CD14-positive monocyte (primary cell): ENCODE data around the gene PTRH1. TPM values are rescaled to one million over a fixed set of nuclear protein-coding genes. Genes with fewer than 3 reads are reported as not detected.
A peak's percentile ranks its signal among the peaks of the same experiment; 100 is the strongest.

Experiments used
- DNase-seq, 3 donors: peaks; one replicate each; pipeline ENCODE4 v3.0.0-alpha.2; 2011 to 2022
- H2AFZ ChIP-seq: 2 replicates; pipeline ENCODE4 v1.6.0; 2012; ENCODE audit warnings: mild to moderate bottlenecking, low read depth, low read length, inconsistent platforms; ENCODE audit not compliant: insufficient read depth, poor library complexity, severe bottlenecking
- H3K27ac ChIP-seq, 2 donors: 1 replicate in 1 of 2; 2 replicates in 1 of 2; pipeline ENCODE4 v1.5.1; 2012 to 2013; ENCODE audit warnings: low read length in 2 of 2, control low read depth in 1 of 2, inconsistent platforms in 1 of 2, low read depth in 1 of 2, mild to moderate bottlenecking in 1 of 2
- H3K27me3 ChIP-seq, 2 donors: one replicate each; pipeline versions ENCODE4 v1.6.0 to v1.6.1; 2011 to 2013; ENCODE audit warnings: low read length in 2 of 2; ENCODE audit not compliant: control insufficient read depth in 2 of 2, insufficient read depth in 2 of 2
- H3K36me3 ChIP-seq, 2 donors: replicated peaks in 1 of 2; 1 replicate in 1 of 2; 2 replicates in 1 of 2; pipeline versions ENCODE4 v1.5.1 to v1.6.1; 2012 to 2013; ENCODE audit warnings: low read length in 2 of 2, control low read depth in 1 of 2, inconsistent platforms in 1 of 2, mild to moderate bottlenecking in 1 of 2; ENCODE audit not compliant: insufficient read depth in 2 of 2, control insufficient read depth in 1 of 2
- H3K4me1 ChIP-seq, 2 donors: 1 replicate in 1 of 2; 2 replicates in 1 of 2; pipeline versions ENCODE4 v1.5.1 to v1.6.1; 2012 to 2013; ENCODE audit warnings: low read length in 2 of 2, control low read depth in 1 of 2, inconsistent platforms in 1 of 2, mild to moderate bottlenecking in 1 of 2, moderate library complexity in 1 of 2; ENCODE audit not compliant: insufficient read depth in 2 of 2, control insufficient read depth in 1 of 2
- H3K4me2 ChIP-seq: replicated peaks from 2 replicates; pipeline ENCODE3; 2012; ENCODE audit warnings: low read length, moderate library complexity, mild to moderate bottlenecking; ENCODE audit not compliant: poor library complexity, severe bottlenecking; ENCODE audit errors: extremely low read depth
- H3K4me3 ChIP-seq, 3 experiments: fragments of 200-600 bp in 1 of 3; sonication (generic) in 1 of 3; replicated peaks in 1 of 3; 1 replicate in 2 of 3; 2 replicates in 1 of 3; pipeline ENCODE4 v1.5.1; 2011 to 2013; ENCODE audit warnings: low read length in 3 of 3, mild to moderate bottlenecking in 3 of 3, control low read depth in 2 of 3, low read depth in 2 of 3, inconsistent platforms in 1 of 3, moderate library complexity in 1 of 3
- H3K79me2 ChIP-seq: 2 replicates; pipeline ENCODE4 v1.6.0; 2012; ENCODE audit warnings: mild to moderate bottlenecking, control low read depth, inconsistent platforms, low read length, moderate library complexity; ENCODE audit not compliant: insufficient read depth
- H3K9ac ChIP-seq: 2 replicates; pipeline ENCODE4 v1.6.0; 2017; ENCODE audit warnings: low read length, mild to moderate bottlenecking; ENCODE audit not compliant: insufficient read depth, poor library complexity, severe bottlenecking
- H3K9me3 ChIP-seq, 2 donors: replicated peaks in 1 of 2; 1 replicate in 1 of 2; 2 replicates in 1 of 2; pipeline versions ENCODE4 v1.5.1 to v1.6.1; 2012 to 2013; ENCODE audit warnings: low read length in 2 of 2, control low read depth in 1 of 2; ENCODE audit not compliant: control insufficient read depth in 1 of 2, insufficient read depth in 1 of 2
- H4K20me1 ChIP-seq: 2 replicates; pipeline ENCODE4 v1.6.0; 2012; ENCODE audit warnings: mild to moderate bottlenecking, low read length, control low read depth, moderate library complexity; ENCODE audit not compliant: insufficient read depth
- H3K27ac Mint-ChIP-seq, 7 donors: one replicate each; pipeline ENCODE4 v1.8.0; 2020; ENCODE audit warnings: mild to moderate bottlenecking in 7 of 7, mixed read lengths in 7 of 7, moderate library complexity in 6 of 7, inconsistent platforms in 2 of 7
- H3K27me3 Mint-ChIP-seq, 3 donors: one replicate each; pipeline ENCODE4 v1.8.0; 2021 to 2022; ENCODE audit warnings: low read depth in 3 of 3, mild to moderate bottlenecking in 3 of 3, mixed read lengths in 3 of 3, moderate library complexity in 3 of 3, inconsistent platforms in 1 of 3
- H3K36me3 Mint-ChIP-seq, 2 donors: one replicate each; pipeline ENCODE4 v1.8.0; 2020; ENCODE audit warnings: mixed read lengths in 2 of 2, inconsistent platforms in 1 of 2, mild to moderate bottlenecking in 1 of 2
- H3K4me1 Mint-ChIP-seq: one replicate; pipeline ENCODE4 v1.8.0; 2020; ENCODE audit warnings: mild to moderate bottlenecking, mixed read lengths
- H3K4me3 Mint-ChIP-seq, 2 donors: one replicate each; pipeline ENCODE4 v1.8.0; 2020; ENCODE audit warnings: mild to moderate bottlenecking in 2 of 2, mixed read lengths in 2 of 2, moderate library complexity in 1 of 2
- H3K9me3 Mint-ChIP-seq, 7 donors: one replicate each; pipeline ENCODE4 v1.8.0; 2020 to 2022; ENCODE audit warnings: mixed read lengths in 7 of 7, mild to moderate bottlenecking in 6 of 7, moderate library complexity in 6 of 7, inconsistent platforms in 2 of 7
- CTCF ChIP-seq: fragments of 200-600 bp; IDR thresholded peaks from one replicate; pipeline ENCODE4 v1.8.0; 2022; ENCODE audit warnings: antibody characterized with exemption, mild to moderate bottlenecking
- WGBS: methylation state at CpG from one replicate; pipeline ENCODE4 v1.1.5; 2013; ENCODE audit warnings: missing lambda C conversion rate; ENCODE audit not compliant: insufficient coverage; 5-methylcytosine and 5-hydroxymethylcytosine counted together
- intact Hi-C, 2 donors: fragments of 100-400 bp; cut with micrococcal nuclease; formaldehyde crosslinking; loops; one replicate each; pipeline versions ENCODE4 v1.15.0 to v1.15.1; 2023
- polyA plus RNA-seq, 3 donors: library from polyadenylated mRNA; depleted of rRNA in 1 of 3; unstranded in 2 of 3; stranded (reverse) in 1 of 3; fragments of 300-500 nt in 2 of 3; fragments of >200 nt in 1 of 3; fragmentation: Illumina TruSeq in 2 of 3; gene quantifications; 1 replicate in 2 of 3; 2 replicates in 1 of 3; pipeline ENCODE4 v1.2.3, GENCODE V29; 2012 to 2021

The PTRH1 gene
- polyA plus RNA-seq, 3 donors: 6.9 to 19.9 (median 19.5) TPM

- Histone ChIP-seq H4K20me1 (no peaks in the 10 kb centered on the region), H3K9me3 (no peaks in the 10 kb centered on the region), H2AFZ (no peak overlapping the region), H3K27ac (no peak overlapping the region), H3K4me3 (peak overlapping the region in 1 of 3 experiments; percentile 42), H3K36me3 (no peaks in the 10 kb centered on the region), H3K27me3 (peaks cover 0 to 2% of the 10 kb centered on the region in 2 donors), H3K79me2 (no peaks in the 10 kb centered on the region), H3K9ac (no peak overlapping the region), H3K4me2 (peak overlapping the region; percentile 98), H3K4me1 (peaks cover 19 to 30% of the 10 kb centered on the region in 2 donors)
- no peak for DNase-seq
- 88% methylated on average over 15 of the region's 19 CpGs for WGBS
- H3K4me1 Mint-ChIP-seq: peaks cover 20% of the 10 kb centered on the region
- H3K4me3 Mint-ChIP-seq: peak overlapping the region; percentile 66 to 77
- H3K9me3 Mint-ChIP-seq: peaks cover 0 to 1% (median 0%) of the 10 kb centered on the region in 7 donors
- no peaks in the 10 kb centered on the region for H3K36me3 Mint-ChIP-seq
- H3K27me3 Mint-ChIP-seq: peaks cover 11 to 25% (median 15%) of the 10 kb centered on the region in 3 donors
- peak overlapping the region in 3 of 7 donors; percentile 25 to 74 (median 62) for H3K27ac Mint-ChIP-seq
- intact Hi-C loops: no loop called here
- TF ChIP-seq CTCF: no peak
Measured at GRCh38 chr9:127714020-127714750, 1.3 kb downstream of the PTRH1 start.

DNA sequence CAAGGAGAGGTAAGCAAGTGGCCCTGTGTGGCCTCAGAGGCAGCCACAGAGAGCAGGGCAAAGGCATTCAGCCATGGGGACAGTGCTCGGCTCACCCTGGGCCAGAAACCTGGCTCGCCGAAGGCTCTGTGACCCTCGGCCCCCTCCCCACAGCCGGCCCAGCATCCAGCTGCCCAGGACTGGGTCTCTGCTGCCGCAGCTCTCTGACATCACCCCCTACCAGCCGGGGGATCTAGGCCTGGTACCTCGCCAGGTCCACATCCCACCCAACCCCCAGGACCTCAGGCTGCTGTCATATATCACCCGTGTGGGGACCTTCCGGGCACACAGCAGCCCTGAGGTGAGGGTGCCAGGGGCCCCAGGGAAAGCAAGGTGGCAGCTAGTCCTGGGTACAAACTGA, 2.6 kb downstream of the PTRH1 start:
- Mint-ChIP-seq H3K4me1 (peaks cover 18% of the 10 kb centered on the region), H3K27me3 (peaks cover 11 to 27% (median 17%) of the 10 kb centered on the region in 3 donors), H3K27ac (no peak overlapping the region), H3K4me3 (no peak overlapping the region), H3K9me3 (peaks cover 2 to 7% (median 5%) of the 10 kb centered on the region in 7 donors), H3K36me3 (peaks cover 2% of the 10 kb centered on the region in 2 donors)
- intact Hi-C loops: no loop called here
- H3K27ac ChIP-seq: no peak overlapping the region
- WGBS: 97% methylated on average over 7 of the region's 10 CpGs
- no peak overlapping the region for H2AFZ ChIP-seq
- no peak for DNase-seq
- H3K4me3 ChIP-seq: no peak overlapping the region
- H3K9ac ChIP-seq: no peak overlapping the region
- no peak for TF ChIP-seq CTCF
- H3K79me2 ChIP-seq: no peaks in the 10 kb centered on the region
- no peak overlapping the region for H3K4me2 ChIP-seq
- no peaks in the 10 kb centered on the region for H3K36me3 ChIP-seq
- H3K9me3 ChIP-seq: peaks cover 0 to 2% of the 10 kb centered on the region in 2 donors
- H3K27me3 ChIP-seq: peaks cover 0 to 2% of the 10 kb centered on the region in 2 donors
- H3K4me1 ChIP-seq: peaks cover 19 to 28% of the 10 kb centered on the region in 2 donors
- H4K20me1 ChIP-seq: no peaks in the 10 kb centered on the region
